Thoracic aorta endothelial cell (primary cell): Measurements from ENCODE around the gene ARID4B. TPM values are rescaled to one million over a fixed set of nuclear protein-coding genes. Genes with fewer than 3 reads are reported as not detected.
A peak's percentile ranks its signal among the peaks of the same experiment; 100 is the strongest.

Experiments
- small RNA-seq: library from RNA; depleted of rRNA; stranded (forward); fragments of <200 nt; gene quantifications from one replicate; pipeline ENCODE3, GENCODE V24; 2012
- total RNA-seq: library from RNA; depleted of rRNA; stranded (reverse); fragments of >200 nt; gene quantifications from 2 replicates; pipeline ENCODE4 v1.2.3, GENCODE V29; 2012

Gene ARID4B
- 45.7 and 49.6 TPM in 2 replicates for total RNA-seq

GRCh38 chr1:235327559-235328270 lies at the start of gene ARID4B:
Gene ARID4B, minus strand, starts transcription at chr1:235328179. Its CDS starts 1,260 bp downstream, at chr1:235326919.

GRCh38 chr1:235367000-235367908 lies 39.3 kb upstream of the ARID4B start, which contains the start of gene TBCE:
Gene TBCE, plus strand, starts transcription at chr1:235367427. Its CDS starts 12,623 bp downstream, at chr1:235380050.

DNA sequence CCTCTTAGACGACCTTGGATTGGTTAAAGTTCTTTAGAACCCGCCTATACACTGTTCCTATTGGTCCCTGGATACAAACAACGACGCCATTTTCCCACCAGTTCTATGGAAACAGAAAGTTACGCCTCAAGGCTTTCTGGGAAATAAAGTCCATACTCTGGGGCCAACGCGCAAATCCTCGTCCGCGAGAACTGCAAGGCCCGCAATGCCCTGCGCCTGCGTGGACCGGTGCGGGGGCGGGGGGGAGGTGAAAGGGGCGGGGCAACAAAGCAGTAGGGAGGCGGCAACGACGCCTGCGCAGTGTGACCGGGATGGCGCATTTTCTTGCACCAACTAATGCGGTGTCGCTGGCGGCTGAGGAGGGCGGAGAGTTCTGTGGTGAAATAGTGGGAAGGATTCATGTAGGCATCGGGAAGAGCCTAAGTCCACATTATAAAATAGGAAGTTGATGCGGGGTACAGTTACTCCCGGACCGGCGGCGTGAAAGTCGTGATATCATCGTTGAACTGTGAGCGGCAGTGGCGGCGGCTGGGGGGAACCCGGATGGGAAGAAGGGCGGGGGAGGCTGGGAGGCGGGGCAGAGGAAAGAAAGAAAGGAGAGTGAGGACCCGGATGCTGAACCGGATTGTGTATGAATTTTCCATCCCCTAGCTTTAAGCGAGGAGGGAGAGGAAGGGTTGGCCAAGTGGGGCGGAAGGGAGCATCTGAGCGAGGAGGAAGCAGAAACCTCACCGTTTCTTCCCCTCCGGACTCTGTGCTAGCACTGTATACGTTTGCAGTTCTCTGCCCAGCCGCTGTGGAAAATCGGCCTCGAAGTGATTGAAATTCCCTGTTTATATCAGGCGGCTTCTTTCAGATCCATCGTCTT lies 526 bp upstream of the ARID4B start, which contains the start of gene GGPS1:
GGPS1 (plus strand) TSS at position 300 of the 868 bp plus-strand sequence. CDS start 6,695 bp downstream, outside the sequence.

GRCh38 chr1:235160957-235161684 lies 166.9 kb downstream of the ARID4B start, which contains the start of gene RBM34:
Gene RBM34, minus strand, starts transcription at chr1:235161250. Its CDS starts 24 bp downstream, at chr1:235161226.

DNA sequence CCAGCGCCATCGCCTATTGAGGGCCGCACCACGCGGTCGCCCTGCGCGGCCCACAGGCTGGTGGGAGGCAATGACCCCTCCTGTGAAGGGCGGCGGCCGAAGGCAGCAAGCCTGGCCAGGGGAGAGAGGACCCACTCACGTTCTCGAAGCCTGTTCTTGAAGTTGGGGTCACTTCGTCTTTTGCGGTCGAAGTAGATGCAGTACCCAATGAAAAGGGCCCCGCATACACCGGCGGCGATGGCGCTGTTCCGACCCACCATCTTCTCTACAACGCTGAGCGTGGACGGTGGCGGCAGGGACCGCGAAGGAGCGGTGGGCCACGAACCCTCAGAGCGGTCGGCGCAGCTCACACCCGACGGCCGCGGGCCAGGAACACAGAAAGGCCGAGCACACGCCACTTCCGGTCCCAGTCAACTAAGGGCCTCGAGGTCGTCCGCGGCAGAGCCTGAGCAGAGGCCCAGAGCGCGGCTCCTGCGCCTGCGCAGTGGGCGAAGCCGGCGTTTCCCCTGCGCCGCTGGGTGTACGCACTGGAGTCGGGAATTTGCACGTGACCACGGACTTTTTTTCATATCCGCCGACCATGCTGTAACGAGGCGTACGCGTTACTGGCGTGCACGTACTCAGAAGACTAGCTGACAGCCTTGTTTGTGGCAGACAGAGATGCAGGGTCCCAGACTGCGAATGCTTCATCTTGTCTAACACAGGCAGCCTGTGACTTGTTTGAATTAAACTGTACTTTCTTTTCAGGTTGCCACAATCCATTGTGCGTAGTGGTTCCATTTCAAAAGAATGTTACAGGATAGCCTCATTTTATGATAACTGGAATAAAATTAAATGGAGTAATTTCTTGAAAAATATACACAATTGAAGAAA lies 199.3 kb downstream of the ARID4B start, which contains the start of gene TOMM20:
TOMM20 (minus strand) TSS at position 382 of the 873 bp plus-strand sequence; CDS start at position 260, 122 bp downstream.

Small RNAs within 50 kb of the gene (small RNA-seq; reads per million reads assigned to genes)
- not detected for gene AL391994.1
- 0.28 reads per million for gene MIR4753
- 148 reads per million, percentile 99 among the genes with 10 or more reads in this experiment for gene SNORA14B

Other genes starting within 250 kb of the ARID4B start
- 120 and 133 TPM in 2 replicates for gene TOMM20, start 199.3 kb downstream of the ARID4B start, total RNA-seq
- gene RBM34, start 166.9 kb downstream of the ARID4B start, total RNA-seq: 68.9 and 73.3 TPM in 2 replicates
- 27.6 and 32.0 TPM in 2 replicates for gene GGPS1, start 391 bp upstream of the ARID4B start, total RNA-seq
- gene TBCE, start 39.2 kb upstream of the ARID4B start, total RNA-seq: 29.3 and 34.5 TPM in 2 replicates
- gene B3GALNT2, start 176.3 kb upstream of the ARID4B start, total RNA-seq: 55.1 and 66.8 TPM in 2 replicates